Mesenchymal stem cell (in vitro differentiated cells and primary cell): ENCODE results near the gene ALK.

Experiments used
- DNase-seq: peaks from one replicate; pipeline ENCODE4 v3.0.0-alpha.2; 2013
- H2AFZ ChIP-seq: one replicate; pipeline ENCODE4 v1.6.1; 2013; ENCODE audit warnings: low read depth, mild to moderate bottlenecking, control low read depth, inconsistent platforms, low read length, moderate library complexity
- H2AK5ac ChIP-seq: 2 replicates; pipeline ENCODE4 v1.6.1; 2013; ENCODE audit warnings: low read length, moderate library complexity, mild to moderate bottlenecking, inconsistent platforms; ENCODE audit not compliant: severe bottlenecking
- H2BK120ac ChIP-seq: one replicate; pipeline ENCODE4 v1.6.1; 2013; ENCODE audit warnings: low read depth, mild to moderate bottlenecking, inconsistent platforms, low read length, moderate library complexity
- H2BK12ac ChIP-seq, 2 experiments: one replicate each; pipeline ENCODE4 v1.6.1; 2013; ENCODE audit warnings: inconsistent platforms in 2 of 2, low read length in 2 of 2, mild to moderate bottlenecking in 2 of 2, moderate library complexity in 2 of 2, control low read depth in 1 of 2
- H2BK15ac ChIP-seq: one replicate; pipeline ENCODE4 v1.6.1; 2013; ENCODE audit warnings: mild to moderate bottlenecking, low read depth, inconsistent platforms; ENCODE audit not compliant: poor library complexity, severe bottlenecking
- H2BK5ac ChIP-seq: 2 replicates; pipeline ENCODE4 v1.6.1; 2013; ENCODE audit warnings: low read depth, mild to moderate bottlenecking, low read length, control low read depth, inconsistent platforms; ENCODE audit not compliant: poor library complexity, severe bottlenecking
- H3K14ac ChIP-seq, 2 experiments: one replicate each; pipeline ENCODE4 v1.6.1; 2013; ENCODE audit warnings: inconsistent platforms in 2 of 2, low read length in 2 of 2, control low read depth in 1 of 2, mild to moderate bottlenecking in 1 of 2, moderate library complexity in 1 of 2
- H3K18ac ChIP-seq, 2 experiments: one replicate each; pipeline ENCODE4 v1.6.1; 2013; ENCODE audit warnings: inconsistent platforms in 2 of 2, low read length in 2 of 2, control low read depth in 1 of 2, low read depth in 1 of 2, mild to moderate bottlenecking in 1 of 2
- H3K23ac ChIP-seq, 2 experiments: one replicate each; pipeline ENCODE4 v1.6.1; 2013; ENCODE audit warnings: inconsistent platforms in 2 of 2, low read length in 2 of 2, mild to moderate bottlenecking in 2 of 2, moderate library complexity in 2 of 2, control low read depth in 1 of 2
- H3K27ac ChIP-seq: 2 replicates; pipeline ENCODE4 v1.5.1; 2013; ENCODE audit warnings: mild to moderate bottlenecking, moderate library complexity, low read length, control low read depth, inconsistent platforms; ENCODE audit not compliant: poor library complexity, severe bottlenecking
- H3K27me3 ChIP-seq, 2 experiments: 2 replicates each; pipeline versions ENCODE4 v1.6.1 to v1.7.0; 2013; ENCODE audit warnings: low read length in 2 of 2, mild to moderate bottlenecking in 2 of 2, moderate library complexity in 2 of 2, control low read depth in 1 of 2, inconsistent platforms in 1 of 2; ENCODE audit not compliant: control insufficient read depth in 1 of 2, insufficient read depth in 1 of 2
- H3K36me3 ChIP-seq, 2 experiments: 2 replicates each; pipeline versions ENCODE4 v1.6.1 to v1.7.0; 2013; ENCODE audit warnings: low read length in 2 of 2, control low read depth in 1 of 2, inconsistent platforms in 1 of 2, low read depth in 1 of 2, mild to moderate bottlenecking in 1 of 2; ENCODE audit not compliant: insufficient read depth in 2 of 2, control insufficient read depth in 1 of 2
- H3K4ac ChIP-seq, 2 experiments: one replicate each; pipeline ENCODE4 v1.6.1; 2013; ENCODE audit warnings: inconsistent platforms in 2 of 2, low read length in 2 of 2, mild to moderate bottlenecking in 2 of 2, moderate library complexity in 2 of 2, control low read depth in 1 of 2, low read depth in 1 of 2
- H3K4me1 ChIP-seq: 2 replicates; pipeline ENCODE4 v1.6.1; 2013; ENCODE audit warnings: low read depth, low read length, control low read depth; ENCODE audit not compliant: control insufficient read depth, insufficient read depth
- H3K4me2 ChIP-seq: 2 replicates; pipeline ENCODE4 v1.6.1; 2013; ENCODE audit warnings: low read length, mild to moderate bottlenecking, inconsistent platforms; ENCODE audit not compliant: poor library complexity, severe bottlenecking
- H3K4me3 ChIP-seq, 2 experiments: 2 replicates each; pipeline versions ENCODE4 v1.5.1 to v1.7.0; 2013; ENCODE audit warnings: low read length in 2 of 2, mild to moderate bottlenecking in 2 of 2, control low read depth in 1 of 2, low read depth in 1 of 2; ENCODE audit not compliant: insufficient read depth in 1 of 2
- H3K79me1 ChIP-seq: replicated peaks from 2 replicates; pipeline ENCODE4 v1.6.1; 2013; ENCODE audit warnings: mild to moderate bottlenecking, control low read depth, low read length, inconsistent platforms; ENCODE audit not compliant: poor library complexity, severe bottlenecking
- H3K9ac ChIP-seq: 2 replicates; pipeline ENCODE4 v1.7.0; 2013; ENCODE audit warnings: mild to moderate bottlenecking, low read length, moderate library complexity
- H3K9me3 ChIP-seq: 2 replicates; pipeline ENCODE4 v1.7.0; 2013; ENCODE audit warnings: mild to moderate bottlenecking, low read length; ENCODE audit not compliant: control insufficient read depth
- H4K8ac ChIP-seq: one replicate; pipeline ENCODE4 v1.6.1; 2013; ENCODE audit warnings: inconsistent platforms, mild to moderate bottlenecking, low read length, moderate library complexity
- H4K91ac ChIP-seq: one replicate; pipeline ENCODE4 v1.6.1; 2013; ENCODE audit warnings: mild to moderate bottlenecking, low read length, inconsistent platforms
- WGBS: methylation state at CpG from one replicate; pipeline ENCODE4 v1.1.7; 2013; ENCODE audit warnings: mixed read lengths; 5-methylcytosine and 5-hydroxymethylcytosine counted together

Gene ALK

GRCh38 chr2:29207352-29208148 lies 713.8 kb downstream of the ALK start:
- Histone ChIP-seq H2AFZ (no peak overlapping the region), H3K79me1 (no peaks in the 10 kb centered on the region), H3K27me3 (no peaks in the 10 kb centered on the region), H2BK5ac (no peak overlapping the region), H4K8ac (no peak overlapping the region), H2BK120ac (no peak overlapping the region), H3K27ac (no peak overlapping the region), H3K23ac (no peak overlapping the region), H3K9ac (no peak overlapping the region), H3K14ac (no peak overlapping the region), H3K9me3 (no peaks in the 10 kb centered on the region), H2BK12ac (no peak overlapping the region), H3K18ac (no peak overlapping the region), H3K4me1 (peaks cover 3% of the 10 kb centered on the region), H2AK5ac (no peak overlapping the region), H3K36me3 (peaks cover 3 to 53% of the 10 kb centered on the region in 2 experiments), H3K4me2 (no peak overlapping the region), H3K4me3 (no peak overlapping the region), H2BK15ac (no peak overlapping the region), H4K91ac (no peak overlapping the region), H3K4ac (no peak overlapping the region)
- DNase-seq = no peak
- WGBS = 41% methylated on average over 1 of the region's 3 CpGs

GRCh38 chr2:29206941-29207340 lies 714.4 kb downstream of the ALK start:
- H2BK5ac ChIP-seq = no peak overlapping the region
- H3K9me3 ChIP-seq = no peaks in the 10 kb centered on the region
- no peak overlapping the region for H2BK12ac ChIP-seq
- no peak overlapping the region for H4K91ac ChIP-seq
- peaks cover 3% of the 10 kb centered on the region for H3K4me1 ChIP-seq
- H3K9ac ChIP-seq = no peak overlapping the region
- H3K4me3 ChIP-seq = no peak overlapping the region
- H3K18ac ChIP-seq = no peak overlapping the region
- no peak for DNase-seq
- 63% methylated on average over 5 of the region's 5 CpGs for WGBS
- H3K4me2 ChIP-seq = no peak overlapping the region
- H3K27me3 ChIP-seq = no peaks in the 10 kb centered on the region
- H3K27ac ChIP-seq = no peak overlapping the region
- no peak overlapping the region for H3K14ac ChIP-seq
- H2AFZ ChIP-seq = no peak overlapping the region
- H3K4ac ChIP-seq = no peak overlapping the region
- H2BK120ac ChIP-seq = no peak overlapping the region
- peaks cover 3 to 53% of the 10 kb centered on the region in 2 experiments for H3K36me3 ChIP-seq
- H3K23ac ChIP-seq = no peak overlapping the region
- no peaks in the 10 kb centered on the region for H3K79me1 ChIP-seq
- H2AK5ac ChIP-seq = no peak overlapping the region
- H4K8ac ChIP-seq = no peak overlapping the region
- no peak overlapping the region for H2BK15ac ChIP-seq

- no peaks in the 10 kb centered on the region for H3K9me3 ChIP-seq
- peak; percentile 15 for DNase-seq
- H3K23ac ChIP-seq = no peak overlapping the region
- no peak overlapping the region for H2BK15ac ChIP-seq
- no peak overlapping the region for H2AK5ac ChIP-seq
- no peaks in the 10 kb centered on the region for H3K79me1 ChIP-seq
- no peak overlapping the region for H3K4me2 ChIP-seq
- H2BK12ac ChIP-seq = no peak overlapping the region
- H3K9ac ChIP-seq = no peak overlapping the region
- H3K27me3 ChIP-seq = no peaks in the 10 kb centered on the region
- no peak overlapping the region for H3K4ac ChIP-seq
- H4K8ac ChIP-seq = no peak overlapping the region
- peaks cover 3 to 44% of the 10 kb centered on the region in 2 experiments for H3K36me3 ChIP-seq
- H3K18ac ChIP-seq = no peak overlapping the region
- H3K27ac ChIP-seq = no peak overlapping the region
- H2AFZ ChIP-seq = no peak overlapping the region
- H2BK5ac ChIP-seq = no peak overlapping the region
- no peak overlapping the region for H2BK120ac ChIP-seq
- WGBS = 93% methylated on average over 3 of the region's 5 CpGs
- H3K4me3 ChIP-seq = no peak overlapping the region
- no peak overlapping the region for H3K14ac ChIP-seq
- peaks cover 3% of the 10 kb centered on the region for H3K4me1 ChIP-seq
- no peak overlapping the region for H4K91ac ChIP-seq
Measured at GRCh38 chr2:29202819-29203495, 718.4 kb downstream of the ALK start.

- 26% methylated on average over 4 of the region's 5 CpGs for WGBS
- H4K91ac ChIP-seq = no peak overlapping the region
Measured at GRCh38 chr2:29201979-29202378, 719.4 kb downstream of the ALK start.

More at GRCh38 chr2:29201979-29202378, 719.4 kb downstream of the ALK start:
- no peak overlapping the region for H2BK12ac ChIP-seq
- H3K4ac ChIP-seq = no peak overlapping the region
- no peak for DNase-seq
- no peak overlapping the region for H2BK5ac ChIP-seq
- H3K18ac ChIP-seq = no peak overlapping the region
- no peak overlapping the region for H3K4me3 ChIP-seq
- no peak overlapping the region for H3K9ac ChIP-seq
- no peak overlapping the region for H3K4me2 ChIP-seq
- H3K23ac ChIP-seq = no peak overlapping the region
- H2AFZ ChIP-seq = no peak overlapping the region
- no peak overlapping the region for H4K8ac ChIP-seq
- peaks cover 6 to 34% of the 10 kb centered on the region in 2 experiments for H3K36me3 ChIP-seq
- no peaks in the 10 kb centered on the region for H3K79me1 ChIP-seq
- H2BK120ac ChIP-seq = no peak overlapping the region
- H3K27ac ChIP-seq = no peak overlapping the region
- peaks cover 1% of the 10 kb centered on the region for H3K4me1 ChIP-seq
- no peak overlapping the region for H2AK5ac ChIP-seq
- no peak overlapping the region for H2BK15ac ChIP-seq
- no peaks in the 10 kb centered on the region for H3K27me3 ChIP-seq
- H3K14ac ChIP-seq = no peak overlapping the region
- H3K9me3 ChIP-seq = no peaks in the 10 kb centered on the region
